Nephron progenitor cell (in vitro differentiated cells): ENCODE results near the gene CATSPERD.

Experiments
- DNase-seq: peaks from one replicate; pipeline ENCODE4 v3.0.0; 2021
- H3K27ac Mint-ChIP-seq: 2 replicates; pipeline ENCODE4 v1.8.0; 2021; ENCODE audit warnings: mild to moderate bottlenecking, moderate library complexity, mixed read lengths
- H3K27me3 Mint-ChIP-seq: 2 replicates; pipeline ENCODE4 v1.8.0; 2021; ENCODE audit warnings: mild to moderate bottlenecking, low read depth, mixed read lengths; ENCODE audit not compliant: poor library complexity
- H3K36me3 Mint-ChIP-seq: 2 replicates; pipeline ENCODE4 v1.8.0; 2021; ENCODE audit warnings: low read depth, mixed read lengths
- H3K4me1 Mint-ChIP-seq: 2 replicates; pipeline ENCODE4 v1.8.0; 2021; ENCODE audit warnings: mixed read lengths
- H3K4me3 Mint-ChIP-seq: 2 replicates; pipeline ENCODE4 v1.8.0; 2021; ENCODE audit warnings: mild to moderate bottlenecking, moderate library complexity, mixed read lengths
- H3K9me3 Mint-ChIP-seq: 2 replicates; pipeline ENCODE4 v1.8.0; 2021; ENCODE audit warnings: mild to moderate bottlenecking, moderate library complexity, mixed read lengths
- TF ChIP-seq, protein P1 (sequence below): fragments of 200-600 bp; sonication (generic); IDR thresholded peaks from 2 replicates; pipeline ENCODE4 v1.5.0; 2021; ENCODE audit warnings: antibody characterized with exemption

Gene CATSPERD

DNA sequence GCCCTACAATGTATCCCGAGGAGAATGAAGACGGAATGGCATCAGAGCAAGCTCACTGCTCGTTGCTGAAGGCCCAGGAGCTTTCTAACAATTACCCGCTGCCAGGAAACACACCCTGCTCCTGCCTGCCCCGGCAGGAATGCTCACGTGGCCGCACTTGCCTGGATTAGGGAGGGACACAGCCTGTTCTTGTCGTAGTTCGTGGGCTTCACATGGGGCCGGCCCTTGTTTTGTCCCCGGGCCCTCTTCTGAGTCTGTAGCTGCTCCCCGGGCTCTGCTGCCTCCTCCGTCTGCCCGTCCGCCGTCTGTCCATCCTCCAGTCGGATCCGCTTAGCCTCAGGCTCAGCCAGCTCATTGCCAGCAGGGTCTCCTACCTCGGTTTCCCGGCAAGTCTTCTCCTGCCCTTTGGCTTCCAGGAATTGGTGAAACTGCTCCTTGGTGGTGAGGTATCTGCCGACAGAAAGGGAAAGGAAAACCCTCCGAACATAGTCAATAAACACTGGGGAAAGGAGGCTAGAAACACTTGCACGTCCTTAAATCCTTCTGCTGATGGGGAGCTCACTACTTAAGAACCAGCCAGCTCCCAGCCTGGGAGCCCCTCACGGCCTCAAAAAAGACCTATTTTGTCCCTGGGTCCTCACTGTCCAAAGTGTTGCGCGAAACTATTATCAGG, 69.6 kb downstream of the CATSPERD start:
- Mint-ChIP-seq H3K9me3 (peaks cover 4% of the 10 kb centered on the region), H3K36me3 (peaks cover 35% of the 10 kb centered on the region)
- no peak for DNase-seq

GRCh38 chr19:5790559-5791520, 70.4 kb downstream of the CATSPERD start, which contains the start of gene DUS3L:
Gene DUS3L (minus strand): TSS chr19:5791163. CDS start chr19:5791141, 22 bp downstream.
- TF ChIP-seq, protein P1, sequence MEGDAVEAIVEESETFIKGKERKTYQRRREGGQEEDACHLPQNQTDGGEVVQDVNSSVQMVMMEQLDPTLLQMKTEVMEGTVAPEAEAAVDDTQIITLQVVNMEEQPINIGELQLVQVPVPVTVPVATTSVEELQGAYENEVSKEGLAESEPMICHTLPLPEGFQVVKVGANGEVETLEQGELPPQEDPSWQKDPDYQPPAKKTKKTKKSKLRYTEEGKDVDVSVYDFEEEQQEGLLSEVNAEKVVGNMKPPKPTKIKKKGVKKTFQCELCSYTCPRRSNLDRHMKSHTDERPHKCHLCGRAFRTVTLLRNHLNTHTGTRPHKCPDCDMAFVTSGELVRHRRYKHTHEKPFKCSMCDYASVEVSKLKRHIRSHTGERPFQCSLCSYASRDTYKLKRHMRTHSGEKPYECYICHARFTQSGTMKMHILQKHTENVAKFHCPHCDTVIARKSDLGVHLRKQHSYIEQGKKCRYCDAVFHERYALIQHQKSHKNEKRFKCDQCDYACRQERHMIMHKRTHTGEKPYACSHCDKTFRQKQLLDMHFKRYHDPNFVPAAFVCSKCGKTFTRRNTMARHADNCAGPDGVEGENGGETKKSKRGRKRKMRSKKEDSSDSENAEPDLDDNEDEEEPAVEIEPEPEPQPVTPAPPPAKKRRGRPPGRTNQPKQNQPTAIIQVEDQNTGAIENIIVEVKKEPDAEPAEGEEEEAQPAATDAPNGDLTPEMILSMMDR = no peak
- H3K4me1 Mint-ChIP-seq = peaks cover 13% of the 10 kb centered on the region
- no peaks in the 10 kb centered on the region for H3K27me3 Mint-ChIP-seq

More for the DNA sequence above, 69.6 kb downstream of the CATSPERD start:
- no peaks in the 10 kb centered on the region for H3K27me3 Mint-ChIP-seq
- TF ChIP-seq, protein P1 = no peak
- H3K4me1 Mint-ChIP-seq = peaks cover 13% of the 10 kb centered on the region
- peak overlapping the region; percentile 100 for H3K27ac Mint-ChIP-seq
- peak overlapping the region; percentile 98 for H3K4me3 Mint-ChIP-seq

DNA sequence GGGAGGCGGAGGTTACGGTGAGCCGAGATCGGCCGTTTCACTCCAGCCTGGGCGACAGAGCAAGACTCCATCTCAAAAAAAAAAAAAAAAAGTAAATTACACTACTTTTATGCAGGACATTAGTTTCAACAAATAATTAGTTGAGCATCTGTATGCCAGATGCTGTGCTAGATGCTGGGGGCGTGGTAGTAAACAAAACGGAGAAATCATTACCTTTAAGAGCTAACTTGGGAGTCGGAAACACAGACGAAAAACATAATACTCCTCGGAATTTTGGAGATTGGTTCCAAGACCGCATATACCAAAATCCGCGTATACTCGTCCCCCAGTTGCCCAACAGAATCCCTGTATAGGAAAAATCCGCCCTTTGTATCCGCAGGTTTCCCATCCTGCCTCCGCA, 71.8 kb downstream of the CATSPERD start:
- Mint-ChIP-seq H3K4me3 (peak overlapping the region; percentile 13), H3K36me3 (peaks cover 22% of the 10 kb centered on the region), H3K9me3 (peaks cover 4% of the 10 kb centered on the region), H3K27me3 (peaks cover 8% of the 10 kb centered on the region), H3K4me1 (peaks cover 13% of the 10 kb centered on the region), H3K27ac (no peak overlapping the region)
- no peak for DNase-seq
- TF ChIP-seq, protein P1 = no peak

More at GRCh38 chr19:5790559-5791520, 70.4 kb downstream of the CATSPERD start, which contains the start of gene DUS3L:
- peak; percentile 94 for DNase-seq
- Mint-ChIP-seq H3K9me3 (peaks cover 4% of the 10 kb centered on the region), H3K4me3 (peak within 1 kb of the TSS; percentile 98), H3K27ac (peak within 1 kb of the TSS; percentile 100), H3K36me3 (peaks cover 34% of the 10 kb centered on the region)

DNA sequence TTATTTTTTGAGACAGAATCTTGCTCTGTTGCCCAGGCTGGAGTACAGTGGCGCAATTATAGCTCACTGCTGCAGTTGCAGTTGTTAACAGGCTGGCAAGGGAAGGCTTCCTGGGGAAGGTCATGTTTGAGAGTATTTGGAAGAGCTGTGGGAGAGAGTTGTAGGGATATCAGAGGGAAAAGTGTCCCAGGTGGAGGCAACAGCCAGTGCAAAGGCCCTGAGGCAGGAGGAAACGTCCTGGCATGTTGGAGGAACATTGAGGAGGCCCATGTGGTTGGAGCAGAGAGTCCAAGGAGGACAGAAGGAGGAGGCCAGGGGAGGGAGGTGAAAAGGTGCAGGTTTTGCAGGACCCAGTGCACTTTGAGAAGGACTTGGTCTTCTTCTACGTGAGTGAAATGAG, 72.8 kb downstream of the CATSPERD start:
- no peak overlapping the region for H3K4me3 Mint-ChIP-seq
- peaks cover 11% of the 10 kb centered on the region for H3K27me3 Mint-ChIP-seq
- H3K9me3 Mint-ChIP-seq = peaks cover 4% of the 10 kb centered on the region
- TF ChIP-seq, protein P1 = no peak
- no peak for DNase-seq
- H3K36me3 Mint-ChIP-seq = peaks cover 19% of the 10 kb centered on the region
- peaks cover 13% of the 10 kb centered on the region for H3K4me1 Mint-ChIP-seq
- no peak overlapping the region for H3K27ac Mint-ChIP-seq

GRCh38 chr19:5795382-5795919, 75.0 kb downstream of the CATSPERD start:
- Mint-ChIP-seq H3K27me3 (peaks cover 18% of the 10 kb centered on the region), H3K36me3 (peaks cover 6% of the 10 kb centered on the region), H3K27ac (no peak overlapping the region), H3K4me3 (no peak overlapping the region), H3K9me3 (peaks cover 4% of the 10 kb centered on the region), H3K4me1 (peaks cover 24% of the 10 kb centered on the region)
- TF ChIP-seq, protein P1 = no peak
- no peak for DNase-seq
